ENCODE results near the gene NOTCH1. TPM values are rescaled to one million over a fixed set of nuclear protein-coding genes. Genes with fewer than 3 reads are reported as not detected.

NOTCH1 gene
- total and polyA plus RNA-seq, 3 experiments from 2014 or later: 5.1 to 79.5 (median 70.0) TPM

GRCh38 chr9:136494531-136495215 lies 51.2 kb downstream of the NOTCH1 start:
- ChIA-PET CTCF (interaction anchor here (1.0 kb wide), 1 partner anchor 10 kb away, joined by 4 read pairs; no protein-coding TSS in a partner anchor), POLR2A (no interaction called here)
- H3K4me1 Mint-ChIP-seq: no peaks in the 10 kb centered on the region
- no peak overlapping the region for H3K4me3 Mint-ChIP-seq
- H3K4me1 ChIP-seq (ENCODE audit: insufficient read depth, low read length): no peaks in the 10 kb centered on the region
- no peaks in the 10 kb centered on the region for H3K27me3 ChIP-seq (ENCODE audit: insufficient read depth, low read length, poor library complexity, severe bottlenecking)
- H3K27ac Mint-ChIP-seq: no peak overlapping the region
- no peak for DNase-seq
- H3K4me3 ChIP-seq (ENCODE audit: low read length): no peak overlapping the region
- H3K27me3 Mint-ChIP-seq: no peaks in the 10 kb centered on the region
- H3K36me3 ChIP-seq (ENCODE audit: insufficient read depth, low read length): peaks cover 10% of the 10 kb centered on the region
- no peak overlapping the region for H3K27ac ChIP-seq (ENCODE audit: low read depth, low read length)
- peaks cover 0 to 38% (median 0%) of the 10 kb centered on the region in 3 donors for H3K36me3 Mint-ChIP-seq
- no peaks in the 10 kb centered on the region for H3K9me3 ChIP-seq (ENCODE audit: low read length)
- H3K9me3 Mint-ChIP-seq: no peaks in the 10 kb centered on the region

- CTCF ChIA-PET: no interaction called here
These were observed 51.8 kb downstream of the NOTCH1 start for GRCh38 chr9:136494012-136494411.

DNA sequence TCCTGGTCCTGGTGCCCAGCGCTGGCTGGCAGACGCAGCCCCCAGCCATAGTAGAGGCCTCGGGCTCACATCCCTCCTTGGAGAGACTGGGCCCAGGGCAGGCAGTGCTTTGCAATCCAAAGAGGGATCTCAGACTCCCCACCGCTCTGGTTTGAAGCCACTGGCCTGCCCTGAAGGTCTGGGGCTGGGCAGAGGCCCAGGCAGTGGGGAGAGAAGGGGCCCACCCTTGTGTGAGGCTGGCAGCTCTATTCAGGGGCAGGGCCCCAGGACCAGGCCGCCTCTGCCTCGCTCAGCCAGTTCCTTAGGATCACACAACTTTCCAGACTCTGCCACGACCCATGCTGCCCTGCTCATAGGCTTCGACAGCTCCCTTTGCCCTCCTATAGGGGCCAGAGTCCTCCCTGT lies 52.3 kb downstream of the NOTCH1 start:
- no peak overlapping the region for H3K27ac ChIP-seq (ENCODE audit: low read depth, low read length)
- peaks cover 4% of the 10 kb centered on the region for H3K4me1 ChIP-seq (ENCODE audit: insufficient read depth, low read length)
- H3K4me3 ChIP-seq (ENCODE audit: low read length): no peak overlapping the region
- no peak overlapping the region for H3K27ac Mint-ChIP-seq
- DNase-seq: no peak
- POLR2A ChIA-PET: no interaction called here
- H3K9me3 ChIP-seq (ENCODE audit: low read length): no peaks in the 10 kb centered on the region
- H3K4me1 Mint-ChIP-seq: no peaks in the 10 kb centered on the region
- CTCF ChIA-PET: no interaction called here
- no peaks in the 10 kb centered on the region for H3K9me3 Mint-ChIP-seq
- peaks cover 4% of the 10 kb centered on the region for H3K36me3 ChIP-seq (ENCODE audit: insufficient read depth, low read length)
- H3K27me3 ChIP-seq (ENCODE audit: insufficient read depth, low read length, poor library complexity, severe bottlenecking): no peaks in the 10 kb centered on the region
- H3K36me3 Mint-ChIP-seq: peaks cover 0 to 28% (median 0%) of the 10 kb centered on the region in 3 donors
- no peak overlapping the region for H3K4me3 Mint-ChIP-seq
- H3K27me3 Mint-ChIP-seq: no peaks in the 10 kb centered on the region

More at GRCh38 chr9:136494012-136494411, 51.8 kb downstream of the NOTCH1 start:
- POLR2A ChIA-PET: no interaction called here
- no peaks in the 10 kb centered on the region for H3K4me1 ChIP-seq (ENCODE audit: insufficient read depth, low read length)
- no peaks in the 10 kb centered on the region for H3K27me3 ChIP-seq (ENCODE audit: insufficient read depth, low read length, poor library complexity, severe bottlenecking)
- no peak overlapping the region for H3K4me3 ChIP-seq (ENCODE audit: low read length)
- H3K36me3 Mint-ChIP-seq: peaks cover 0 to 32% (median 0%) of the 10 kb centered on the region in 3 donors
- DNase-seq: no peak
- no peak overlapping the region for H3K4me3 Mint-ChIP-seq
- no peaks in the 10 kb centered on the region for H3K4me1 Mint-ChIP-seq
- no peaks in the 10 kb centered on the region for H3K9me3 ChIP-seq (ENCODE audit: low read length)
- H3K36me3 ChIP-seq (ENCODE audit: insufficient read depth, low read length): peaks cover 7% of the 10 kb centered on the region
- H3K27ac ChIP-seq (ENCODE audit: low read depth, low read length): no peak overlapping the region
- H3K27me3 Mint-ChIP-seq: no peaks in the 10 kb centered on the region
- no peaks in the 10 kb centered on the region for H3K9me3 Mint-ChIP-seq
- no peak overlapping the region for H3K27ac Mint-ChIP-seq

DNA sequence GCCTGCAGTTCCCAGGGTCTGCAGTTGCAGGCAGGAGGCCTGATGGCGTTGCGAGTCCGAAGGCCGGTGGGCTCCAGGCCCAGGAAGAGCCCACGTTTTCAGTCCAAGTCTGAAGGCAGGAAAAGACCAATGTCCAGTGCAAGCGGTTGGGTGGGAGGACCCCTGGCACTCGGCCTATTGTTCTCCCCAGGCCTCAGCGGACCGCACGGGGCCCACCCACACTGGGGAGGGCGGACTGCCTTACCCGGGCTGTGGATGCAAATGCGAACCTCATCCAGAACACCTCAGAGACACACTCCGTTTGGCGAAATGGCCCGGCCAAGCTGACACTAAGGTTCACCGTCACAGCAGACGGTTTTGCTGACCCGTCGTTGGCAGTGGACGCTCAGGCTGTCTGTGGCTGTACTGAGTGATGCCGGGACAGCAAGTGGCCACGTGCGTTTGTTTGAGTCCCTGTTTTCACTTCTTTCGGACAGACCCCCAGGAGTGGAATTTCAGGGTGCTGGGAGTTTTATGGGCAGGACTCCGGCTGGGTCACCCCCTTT lies 52.8 kb downstream of the NOTCH1 start:
- ChIA-PET POLR2A (no interaction called here), CTCF (no interaction called here)
- Histone ChIP-seq H3K4me3 (ENCODE audit: low read length) (no peak overlapping the region), H3K4me1 (ENCODE audit: insufficient read depth, low read length) (peaks cover 4% of the 10 kb centered on the region), H3K27ac (ENCODE audit: low read depth, low read length) (no peak overlapping the region), H3K27me3 (ENCODE audit: insufficient read depth, low read length, poor library complexity, severe bottlenecking) (no peaks in the 10 kb centered on the region), H3K36me3 (ENCODE audit: insufficient read depth, low read length) (peaks cover 4% of the 10 kb centered on the region), H3K9me3 (ENCODE audit: low read length) (no peaks in the 10 kb centered on the region)
- no peak for DNase-seq
- Mint-ChIP-seq H3K27me3 (no peaks in the 10 kb centered on the region), H3K36me3 (peaks cover 0 to 23% (median 0%) of the 10 kb centered on the region in 3 donors), H3K4me3 (no peak overlapping the region), H3K27ac (peak overlapping the region in 1 of 8 donors; percentile 68), H3K4me1 (no peaks in the 10 kb centered on the region), H3K9me3 (no peaks in the 10 kb centered on the region)

DNA sequence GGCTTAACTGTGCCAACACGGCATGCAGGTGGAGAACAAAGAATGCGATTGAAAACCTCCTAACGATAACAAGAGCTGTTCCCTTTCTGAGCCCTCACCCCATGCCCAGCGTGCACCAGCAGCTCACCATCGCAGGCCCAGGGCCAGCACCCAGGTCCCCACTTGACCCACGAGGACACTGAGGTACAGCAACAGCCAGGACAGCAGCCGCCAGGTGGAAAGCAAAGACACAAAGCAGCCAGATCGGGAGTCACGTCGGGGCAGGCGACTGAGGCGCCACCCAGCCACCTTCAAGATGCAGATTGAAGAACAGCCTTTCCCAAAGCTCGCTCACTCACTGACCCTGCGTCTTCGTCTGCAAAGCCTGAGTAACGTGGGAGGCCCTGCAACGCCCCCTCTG lies 56.1 kb downstream of the NOTCH1 start:
- H3K9me3 Mint-ChIP-seq: no peaks in the 10 kb centered on the region
- H3K4me1 Mint-ChIP-seq: peaks cover 0 to 5% (median 5%) of the 10 kb centered on the region in 3 donors
- ChIA-PET CTCF (interaction anchor here (0.7 to 6.9 kb wide), 5 partner anchors 137 to 154 kb away, joined by 3 to 82 read pairs (median 19); no protein-coding TSS in a partner anchor), POLR2A (no interaction called here)
- no peak overlapping the region for H3K4me3 Mint-ChIP-seq
- no peak for DNase-seq
- no peaks in the 10 kb centered on the region for H3K36me3 ChIP-seq (ENCODE audit: insufficient read depth, low read length)
- H3K27me3 Mint-ChIP-seq: no peaks in the 10 kb centered on the region
- H3K4me1 ChIP-seq (ENCODE audit: insufficient read depth, low read length): peaks cover 4% of the 10 kb centered on the region
- H3K27ac ChIP-seq (ENCODE audit: low read depth, low read length): no peak overlapping the region
- no peak overlapping the region for H3K27ac Mint-ChIP-seq
- no peaks in the 10 kb centered on the region for H3K9me3 ChIP-seq (ENCODE audit: low read length)
- H3K4me3 ChIP-seq (ENCODE audit: low read length): no peak overlapping the region
- H3K36me3 Mint-ChIP-seq: peaks cover 0 to 2% (median 0%) of the 10 kb centered on the region in 3 donors
- H3K27me3 ChIP-seq (ENCODE audit: insufficient read depth, low read length, poor library complexity, severe bottlenecking): no peaks in the 10 kb centered on the region

GRCh38 chr9:136488247-136489214 lies 57.3 kb downstream of the NOTCH1 start:
- Mint-ChIP-seq H3K4me3 (peak overlapping the region in 1 of 7 donors; percentile 58), H3K36me3 (no peaks in the 10 kb centered on the region), H3K27ac (peak overlapping the region in 2 of 8 donors; percentile 62 to 91), H3K27me3 (no peaks in the 10 kb centered on the region), H3K9me3 (no peaks in the 10 kb centered on the region), H3K4me1 (peaks cover 0 to 7% (median 7%) of the 10 kb centered on the region in 3 donors)
- H3K4me1 ChIP-seq (ENCODE audit: insufficient read depth, low read length): peaks cover 12% of the 10 kb centered on the region
- DNase-seq: peak; percentile 65 to 82 (median 71)
- H3K9me3 ChIP-seq (ENCODE audit: low read length): no peaks in the 10 kb centered on the region
- no peaks in the 10 kb centered on the region for H3K27me3 ChIP-seq (ENCODE audit: insufficient read depth, low read length, poor library complexity, severe bottlenecking)
- no peak overlapping the region for H3K4me3 ChIP-seq (ENCODE audit: low read length)
- H3K36me3 ChIP-seq (ENCODE audit: insufficient read depth, low read length): no peaks in the 10 kb centered on the region
- POLR2A ChIA-PET: no interaction called here
- H3K27ac ChIP-seq (ENCODE audit: low read depth, low read length): no peak overlapping the region
- CTCF ChIA-PET: interaction anchor here (0.7 to 6.9 kb wide), 14 partner anchors 14 to 184 kb away, joined by 3 to 82 read pairs (median 6); no protein-coding TSS in a partner anchor

GRCh38 chr9:136487672-136488071 lies 58.2 kb downstream of the NOTCH1 start:
- ChIA-PET CTCF (interaction anchor here (1.0 to 6.9 kb wide), 13 partner anchors 15 to 185 kb away, joined by 3 to 82 read pairs (median 6); no protein-coding TSS in a partner anchor), POLR2A (no interaction called here)
- H3K27ac ChIP-seq (ENCODE audit: low read depth, low read length): no peak overlapping the region
- H3K4me3 Mint-ChIP-seq: no peak overlapping the region
- no peak overlapping the region for H3K4me3 ChIP-seq (ENCODE audit: low read length)
- H3K4me1 Mint-ChIP-seq: peaks cover 0 to 10% (median 7%) of the 10 kb centered on the region in 3 donors
- H3K27ac Mint-ChIP-seq: peak overlapping the region in 1 of 8 donors; percentile 91
- H3K36me3 ChIP-seq (ENCODE audit: insufficient read depth, low read length): no peaks in the 10 kb centered on the region
- no peaks in the 10 kb centered on the region for H3K27me3 Mint-ChIP-seq
- no peaks in the 10 kb centered on the region for H3K27me3 ChIP-seq (ENCODE audit: insufficient read depth, low read length, poor library complexity, severe bottlenecking)
- H3K4me1 ChIP-seq (ENCODE audit: insufficient read depth, low read length): peaks cover 12% of the 10 kb centered on the region
- H3K9me3 Mint-ChIP-seq: no peaks in the 10 kb centered on the region
- peaks cover 0 to 2% (median 0%) of the 10 kb centered on the region in 3 donors for H3K36me3 Mint-ChIP-seq
- no peak for DNase-seq
- H3K9me3 ChIP-seq (ENCODE audit: low read length): no peaks in the 10 kb centered on the region

Data from CD8-positive, alpha-beta memory T cell (primary cell).